ENCODE measurements around the gene FRMPD1.

DNA sequence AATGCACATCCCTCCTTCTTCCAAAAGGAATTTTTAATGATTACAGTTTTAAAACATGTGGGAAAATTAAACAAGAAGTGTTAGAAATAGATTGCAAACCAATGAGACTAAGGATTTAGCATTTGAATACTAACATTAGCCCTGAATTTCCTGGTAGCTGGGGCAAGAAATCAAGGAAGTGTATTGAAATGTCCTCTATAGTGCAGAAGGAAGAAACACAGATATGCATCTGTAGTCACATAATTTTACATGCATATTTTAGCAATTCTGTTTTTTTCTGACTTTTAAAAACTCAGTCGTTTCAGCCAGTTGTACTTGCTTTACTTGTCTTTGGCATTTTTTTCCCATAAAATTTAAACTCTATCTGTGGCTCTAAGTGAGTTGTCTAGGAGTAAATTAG, 45.8 kb downstream of the FRMPD1 start:
- TF ChIP-seq ZNF883 (CRISPR knock-in tag; IDR thresholded peaks at IDR 0.05; ENCODE audit: not compliant biosample characterization) (no peak), HNRNPH1 (optimal IDR thresholded peaks at IDR 0.05; ENCODE audit: low read depth, low read length) (no peak), POLR2A (IDR thresholded peaks at IDR 0.05; ENCODE audit: insufficient read depth in 1 of 2, low read depth in 2 of 2, low read length in 2 of 2) (no peak), PHF8 (CRISPR knock-in tag; IDR thresholded peaks at IDR 0.05) (no peak), ZMAT3 (CRISPR knock-in tag; conservative IDR thresholded peaks at IDR 0.05) (no peak), KAT8 (CRISPR knock-in tag; IDR thresholded peaks at IDR 0.05) (no peak), MXI1 (IDR thresholded peaks at IDR 0.05; ENCODE audit: borderline replicate concordance, low read depth, low read length) (no peak), SRSF1 (optimal IDR thresholded peaks at IDR 0.05; ENCODE audit: low read depth, low read length) (no peak), RXRB (CRISPR knock-in tag; IDR thresholded peaks at IDR 0.05; ENCODE audit: borderline replicate concordance) (no peak)
- TF ChIP-seq, protein P1, sequence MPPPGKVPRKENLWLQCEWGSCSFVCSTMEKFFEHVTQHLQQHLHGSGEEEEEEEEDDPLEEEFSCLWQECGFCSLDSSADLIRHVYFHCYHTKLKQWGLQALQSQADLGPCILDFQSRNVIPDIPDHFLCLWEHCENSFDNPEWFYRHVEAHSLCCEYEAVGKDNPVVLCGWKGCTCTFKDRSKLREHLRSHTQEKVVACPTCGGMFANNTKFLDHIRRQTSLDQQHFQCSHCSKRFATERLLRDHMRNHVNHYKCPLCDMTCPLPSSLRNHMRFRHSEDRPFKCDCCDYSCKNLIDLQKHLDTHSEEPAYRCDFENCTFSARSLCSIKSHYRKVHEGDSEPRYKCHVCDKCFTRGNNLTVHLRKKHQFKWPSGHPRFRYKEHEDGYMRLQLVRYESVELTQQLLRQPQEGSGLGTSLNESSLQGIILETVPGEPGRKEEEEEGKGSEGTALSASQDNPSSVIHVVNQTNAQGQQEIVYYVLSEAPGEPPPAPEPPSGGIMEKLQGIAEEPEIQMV (CRISPR knock-in tag; IDR thresholded peaks at IDR 0.05; ENCODE audit: low read depth), result no peak
- TF ChIP-seq, protein P2, sequence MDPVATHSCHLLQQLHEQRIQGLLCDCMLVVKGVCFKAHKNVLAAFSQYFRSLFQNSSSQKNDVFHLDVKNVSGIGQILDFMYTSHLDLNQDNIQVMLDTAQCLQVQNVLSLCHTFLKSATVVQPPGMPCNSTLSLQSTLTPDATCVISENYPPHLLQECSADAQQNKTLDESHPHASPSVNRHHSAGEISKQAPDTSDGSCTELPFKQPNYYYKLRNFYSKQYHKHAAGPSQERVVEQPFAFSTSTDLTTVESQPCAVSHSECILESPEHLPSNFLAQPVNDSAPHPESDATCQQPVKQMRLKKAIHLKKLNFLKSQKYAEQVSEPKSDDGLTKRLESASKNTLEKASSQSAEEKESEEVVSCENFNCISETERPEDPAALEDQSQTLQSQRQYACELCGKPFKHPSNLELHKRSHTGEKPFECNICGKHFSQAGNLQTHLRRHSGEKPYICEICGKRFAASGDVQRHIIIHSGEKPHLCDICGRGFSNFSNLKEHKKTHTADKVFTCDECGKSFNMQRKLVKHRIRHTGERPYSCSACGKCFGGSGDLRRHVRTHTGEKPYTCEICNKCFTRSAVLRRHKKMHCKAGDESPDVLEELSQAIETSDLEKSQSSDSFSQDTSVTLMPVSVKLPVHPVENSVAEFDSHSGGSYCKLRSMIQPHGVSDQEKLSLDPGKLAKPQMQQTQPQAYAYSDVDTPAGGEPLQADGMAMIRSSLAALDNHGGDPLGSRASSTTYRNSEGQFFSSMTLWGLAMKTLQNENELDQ (CRISPR knock-in tag; IDR thresholded peaks at IDR 0.05; ENCODE audit: borderline replicate concordance), result no peak
- TF ChIP-seq, protein P3, sequence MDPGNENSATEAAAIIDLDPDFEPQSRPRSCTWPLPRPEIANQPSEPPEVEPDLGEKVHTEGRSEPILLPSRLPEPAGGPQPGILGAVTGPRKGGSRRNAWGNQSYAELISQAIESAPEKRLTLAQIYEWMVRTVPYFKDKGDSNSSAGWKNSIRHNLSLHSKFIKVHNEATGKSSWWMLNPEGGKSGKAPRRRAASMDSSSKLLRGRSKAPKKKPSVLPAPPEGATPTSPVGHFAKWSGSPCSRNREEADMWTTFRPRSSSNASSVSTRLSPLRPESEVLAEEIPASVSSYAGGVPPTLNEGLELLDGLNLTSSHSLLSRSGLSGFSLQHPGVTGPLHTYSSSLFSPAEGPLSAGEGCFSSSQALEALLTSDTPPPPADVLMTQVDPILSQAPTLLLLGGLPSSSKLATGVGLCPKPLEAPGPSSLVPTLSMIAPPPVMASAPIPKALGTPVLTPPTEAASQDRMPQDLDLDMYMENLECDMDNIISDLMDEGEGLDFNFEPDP (CRISPR knock-in tag; conservative IDR thresholded peaks at IDR 0.05), result no peak
- TF ChIP-seq, protein P4, sequence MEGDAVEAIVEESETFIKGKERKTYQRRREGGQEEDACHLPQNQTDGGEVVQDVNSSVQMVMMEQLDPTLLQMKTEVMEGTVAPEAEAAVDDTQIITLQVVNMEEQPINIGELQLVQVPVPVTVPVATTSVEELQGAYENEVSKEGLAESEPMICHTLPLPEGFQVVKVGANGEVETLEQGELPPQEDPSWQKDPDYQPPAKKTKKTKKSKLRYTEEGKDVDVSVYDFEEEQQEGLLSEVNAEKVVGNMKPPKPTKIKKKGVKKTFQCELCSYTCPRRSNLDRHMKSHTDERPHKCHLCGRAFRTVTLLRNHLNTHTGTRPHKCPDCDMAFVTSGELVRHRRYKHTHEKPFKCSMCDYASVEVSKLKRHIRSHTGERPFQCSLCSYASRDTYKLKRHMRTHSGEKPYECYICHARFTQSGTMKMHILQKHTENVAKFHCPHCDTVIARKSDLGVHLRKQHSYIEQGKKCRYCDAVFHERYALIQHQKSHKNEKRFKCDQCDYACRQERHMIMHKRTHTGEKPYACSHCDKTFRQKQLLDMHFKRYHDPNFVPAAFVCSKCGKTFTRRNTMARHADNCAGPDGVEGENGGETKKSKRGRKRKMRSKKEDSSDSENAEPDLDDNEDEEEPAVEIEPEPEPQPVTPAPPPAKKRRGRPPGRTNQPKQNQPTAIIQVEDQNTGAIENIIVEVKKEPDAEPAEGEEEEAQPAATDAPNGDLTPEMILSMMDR (CRISPR knock-in tag; IDR thresholded peaks at IDR 0.05), result no peak

Measured in HepG2 (cell line).